ENCODE data around the gene NOL11. TPM values are rescaled to one million over a fixed set of nuclear protein-coding genes. Genes with fewer than 3 reads are reported as not detected.
A peak's percentile ranks its signal among the peaks of the same experiment; 100 is the strongest.

NOL11 gene
- 36.3 and 48.7 TPM in 2 replicates for total RNA-seq

DNA sequence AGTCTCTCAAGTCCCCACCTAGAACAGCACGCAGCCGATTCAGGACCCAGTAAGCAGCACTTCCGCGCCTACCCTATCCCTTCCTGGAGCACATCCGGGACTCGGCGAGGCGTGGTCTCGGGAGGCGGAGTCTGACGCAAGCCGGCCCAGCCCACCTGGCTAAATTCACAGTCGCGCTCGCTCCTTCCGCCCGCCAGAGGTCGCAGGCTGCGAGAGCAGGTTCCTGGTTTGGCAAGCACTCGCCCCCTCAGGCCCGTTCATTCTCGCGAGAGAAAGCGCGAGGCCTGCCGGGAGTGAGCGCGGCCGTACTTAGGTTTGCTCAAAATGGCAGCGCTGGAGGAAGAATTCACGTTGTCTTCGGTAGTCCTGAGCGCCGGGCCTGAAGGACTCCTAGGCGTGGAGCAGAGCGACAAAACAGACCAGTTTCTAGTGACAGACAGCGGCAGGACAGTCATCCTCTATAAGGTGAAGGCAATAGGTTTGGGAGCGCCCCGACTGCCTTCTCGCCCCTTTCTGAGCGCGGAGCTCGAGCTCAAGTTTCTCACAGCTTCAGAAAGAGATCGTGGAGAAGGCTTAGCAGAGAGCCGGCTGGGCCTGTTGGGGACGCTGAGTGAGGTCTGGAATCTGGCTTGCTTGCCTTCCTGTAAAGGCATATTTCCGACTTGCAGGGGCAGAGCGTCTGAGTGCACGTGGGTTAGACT lies at the start of gene NOL11:
Gene NOL11, plus strand, starts transcription at position 313 of the 701 bp plus-strand sequence. Its CDS starts 12 bp downstream, at position 325.

Small RNAs within 50 kb of the gene (small RNA-seq; reads per million reads assigned to genes)
- 24.5 reads per million, percentile 97 among the genes with 10 or more reads in this experiment for gene SNORA38B

Other genes with a start within 250 kb of the NOL11 start
- gene BPTF, start 107.6 kb downstream of the NOL11 start, total RNA-seq = 65.6 and 68.9 TPM in 2 replicates

All from vein endothelial cell (primary cell).